GM19395 (cell line): ENCODE data around the gene IRS2.
A peak's percentile ranks its signal among the peaks of the same experiment; 100 is the strongest.

Experiments used
- ATAC-seq: cut with Tn5 transposase; IDR thresholded peaks from one replicate; pipeline ENCODE4 v1.9.1; 2021; ENCODE audit warnings: mild to moderate bottlenecking, moderate library complexity; ENCODE audit not compliant: unreplicated experiment

IRS2 gene

GRCh38 chr13:109809216-109809932, 23.0 kb upstream of the IRS2 start:
- no peak for ATAC-seq

- ATAC-seq = no peak
Measured at GRCh38 chr13:109807345-109807744, 21.0 kb upstream of the IRS2 start.

- ATAC-seq = no peak
Measured at GRCh38 chr13:109804654-109805053, 18.3 kb upstream of the IRS2 start.

- ATAC-seq = no peak
Measured at GRCh38 chr13:109803825-109804224, 17.4 kb upstream of the IRS2 start.

- ATAC-seq = no peak
Measured at GRCh38 chr13:109802936-109803335, 16.6 kb upstream of the IRS2 start.

GRCh38 chr13:109795011-109795410, 8.6 kb upstream of the IRS2 start:
- ATAC-seq = no peak

GRCh38 chr13:109794095-109794494, 7.7 kb upstream of the IRS2 start:
- ATAC-seq = no peak

- no peak for ATAC-seq
Measured at GRCh38 chr13:109792416-109793059, 6.2 kb upstream of the IRS2 start.

GRCh38 chr13:109790942-109791605, 4.7 kb upstream of the IRS2 start:
- no peak for ATAC-seq

- no peak for ATAC-seq
Measured at GRCh38 chr13:109790086-109790485, 3.7 kb upstream of the IRS2 start.

- ATAC-seq = no peak
Measured at GRCh38 chr13:109789262-109789661, 2.9 kb upstream of the IRS2 start.

GRCh38 chr13:109788372-109789111, 2.2 kb upstream of the IRS2 start:
- no peak for ATAC-seq

- ATAC-seq = peak; percentile 15
Measured at GRCh38 chr13:109787135-109787954, 962 bp upstream of the IRS2 start.

GRCh38 chr13:109785892-109786450, 412 bp downstream of the IRS2 start:
- peak; percentile 5 for ATAC-seq

- ATAC-seq = no peak
Measured at GRCh38 chr13:109785141-109785891, 1.1 kb downstream of the IRS2 start.

GRCh38 chr13:109784590-109785140, 1.7 kb downstream of the IRS2 start:
- peak; percentile 21 for ATAC-seq

- ATAC-seq = no peak
Measured at GRCh38 chr13:109783815-109784589, 2.4 kb downstream of the IRS2 start.

GRCh38 chr13:109783447-109783814, 3.0 kb downstream of the IRS2 start:
- no peak for ATAC-seq
